ENCODE data around the gene USP4. TPM values are rescaled to one million over a fixed set of nuclear protein-coding genes. Genes with fewer than 3 reads are reported as not detected.

USP4 gene
- total RNA-seq, 1 experiment from 2014 or later, result 32.8 TPM

DNA sequence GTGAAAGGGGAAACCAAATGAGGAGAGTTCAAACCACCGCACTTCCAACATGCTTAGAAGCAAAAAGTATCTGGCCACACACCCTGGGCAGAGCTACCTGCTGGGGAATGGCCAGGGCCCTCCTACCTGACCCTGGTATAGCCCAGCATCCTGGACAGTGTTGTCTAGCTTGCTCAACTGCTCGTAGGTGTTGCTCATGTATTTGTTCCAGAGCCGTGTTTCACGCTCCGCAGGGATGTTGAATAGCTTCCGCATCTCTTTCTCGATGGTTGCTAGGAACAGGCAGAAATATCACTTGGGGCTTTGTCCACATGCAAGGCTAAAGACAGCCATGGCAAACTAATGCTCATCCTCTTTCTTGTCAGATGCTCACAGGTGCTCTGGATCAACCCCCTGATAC lies 15.1 kb downstream of the USP4 start:
- Histone ChIP-seq H3K27ac (ENCODE audit: low read depth, low read length, poor library complexity, severe bottlenecking) (no peak overlapping the region), H3K4me1 (ENCODE audit: insufficient read depth, low read length, poor library complexity, severe bottlenecking) (no peaks in the 10 kb centered on the region), H3K36me3 (ENCODE audit: insufficient read depth, low read length, poor library complexity, severe bottlenecking) (peaks cover 19% of the 10 kb centered on the region), H3K9me3 (ENCODE audit: low read depth, low read length, poor library complexity, severe bottlenecking) (no peaks in the 10 kb centered on the region), H3K4me3 (ENCODE audit: low read depth, low read length, poor library complexity, severe bottlenecking) (no peak overlapping the region), H3K27me3 (replicated peaks; ENCODE audit: insufficient read depth, low read depth, low read length, poor library complexity) (no peaks in the 10 kb centered on the region)
- intact Hi-C loops (cut with micrococcal nuclease; ENCODE audit: unreplicated experiment), result no loop called here
- no peak for TF ChIP-seq CTCF (conservative IDR thresholded peaks at IDR 0.05; ENCODE audit: low read depth, low read length)
- TF ChIP-seq EZH2 (IDR thresholded peaks at IDR 0.05; ENCODE audit: borderline replicate concordance, low read depth, low read length, poor library complexity, severe bottlenecking), result no peak
- CTCF ChIA-PET, result interaction anchor here (1.1 kb wide), 1 partner anchor 124 kb away, joined by 6 read pairs; no protein-coding TSS in a partner anchor
- no TSS peak for BruUV-seq (replicated peaks)
- DNase-seq (ENCODE audit: low spot score), result no peak
- POLR2A ChIA-PET (ENCODE audit: low non-redundant PET), result no interaction called here

GRCh38 chr3:49316696-49317457 lies 23.0 kb downstream of the USP4 start:
- intact Hi-C loops (cut with micrococcal nuclease; ENCODE audit: unreplicated experiment), result no loop called here

GRCh38 chr3:49313896-49314688 lies 25.8 kb downstream of the USP4 start:
- H3K27ac ChIP-seq (ENCODE audit: low read depth, low read length, poor library complexity, severe bottlenecking), result no peak overlapping the region
- BruUV-seq (replicated peaks), result no TSS peak
- CTCF ChIA-PET, result no interaction called here

More at GRCh38 chr3:49316696-49317457, 23.0 kb downstream of the USP4 start:
- Histone ChIP-seq H3K27ac (ENCODE audit: low read depth, low read length, poor library complexity, severe bottlenecking) (no peak overlapping the region), H3K27me3 (replicated peaks; ENCODE audit: insufficient read depth, low read depth, low read length, poor library complexity) (no peaks in the 10 kb centered on the region), H3K36me3 (ENCODE audit: insufficient read depth, low read length, poor library complexity, severe bottlenecking) (peaks cover 4% of the 10 kb centered on the region), H3K4me3 (ENCODE audit: low read depth, low read length, poor library complexity, severe bottlenecking) (no peak overlapping the region), H3K9me3 (ENCODE audit: low read depth, low read length, poor library complexity, severe bottlenecking) (no peaks in the 10 kb centered on the region), H3K4me1 (ENCODE audit: insufficient read depth, low read length, poor library complexity, severe bottlenecking) (no peaks in the 10 kb centered on the region)
- ChIA-PET POLR2A (ENCODE audit: low non-redundant PET) (no interaction called here), CTCF (no interaction called here)
- TF ChIP-seq CTCF (conservative IDR thresholded peaks at IDR 0.05; ENCODE audit: low read depth, low read length) (no peak), EZH2 (IDR thresholded peaks at IDR 0.05; ENCODE audit: borderline replicate concordance, low read depth, low read length, poor library complexity, severe bottlenecking) (no peak)
- no TSS peak for BruUV-seq (replicated peaks)
- DNase-seq (ENCODE audit: low spot score), result no peak

More at GRCh38 chr3:49313896-49314688, 25.8 kb downstream of the USP4 start:
- Histone ChIP-seq H3K27me3 (replicated peaks; ENCODE audit: insufficient read depth, low read depth, low read length, poor library complexity) (no peaks in the 10 kb centered on the region), H3K4me1 (ENCODE audit: insufficient read depth, low read length, poor library complexity, severe bottlenecking) (no peaks in the 10 kb centered on the region), H3K9me3 (ENCODE audit: low read depth, low read length, poor library complexity, severe bottlenecking) (no peaks in the 10 kb centered on the region), H3K4me3 (ENCODE audit: low read depth, low read length, poor library complexity, severe bottlenecking) (no peak overlapping the region), H3K36me3 (ENCODE audit: insufficient read depth, low read length, poor library complexity, severe bottlenecking) (no peaks in the 10 kb centered on the region)
- DNase-seq (ENCODE audit: low spot score), result no peak
- POLR2A ChIA-PET (ENCODE audit: low non-redundant PET), result no interaction called here
- intact Hi-C loops (cut with micrococcal nuclease; ENCODE audit: unreplicated experiment), result no loop called here
- TF ChIP-seq EZH2 (IDR thresholded peaks at IDR 0.05; ENCODE audit: borderline replicate concordance, low read depth, low read length, poor library complexity, severe bottlenecking) (no peak), CTCF (conservative IDR thresholded peaks at IDR 0.05; ENCODE audit: low read depth, low read length) (no peak)

Measured in A673 (cell line).